ENCODE data around the gene MYB. TPM values are rescaled to one million over a fixed set of nuclear protein-coding genes. Genes with fewer than 3 reads are reported as not detected.

Gene MYB
- total RNA-seq, 4 donors from 2014 or later: 0.18 to 4.0 (median 0.59) TPM; not detected in 1

- no peaks in the 10 kb centered on the region for H3K9me3 ChIP-seq
- no peak for TF ChIP-seq CTCF (IDR thresholded peaks at IDR 0.05)
- no peak for TF ChIP-seq POLR2A (IDR thresholded peaks at IDR 0.05)
- no peak for DNase-seq
- no peak overlapping the region for H3K27ac ChIP-seq
- intact Hi-C loops (cut with DNase I; ENCODE audit: low total_unique reads): no loop called here
- H3K36me3 ChIP-seq: no peaks in the 10 kb centered on the region
- no peaks in the 10 kb centered on the region for H3K4me1 ChIP-seq
- no peaks in the 10 kb centered on the region for H3K27me3 ChIP-seq
- no peak overlapping the region for H3K4me3 ChIP-seq
Measured at GRCh38 chr6:135225911-135226310, 44.8 kb downstream of the MYB start.

GRCh38 chr6:135226537-135226936, 45.4 kb downstream of the MYB start:
- no peaks in the 10 kb centered on the region for H3K36me3 ChIP-seq
- H3K27ac ChIP-seq: no peak overlapping the region
- no peaks in the 10 kb centered on the region for H3K9me3 ChIP-seq
- no peaks in the 10 kb centered on the region for H3K4me1 ChIP-seq
- DNase-seq: no peak
- intact Hi-C loops (cut with DNase I; ENCODE audit: low total_unique reads): no loop called here
- H3K4me3 ChIP-seq: no peak overlapping the region
- no peaks in the 10 kb centered on the region for H3K27me3 ChIP-seq
- TF ChIP-seq CTCF (IDR thresholded peaks at IDR 0.05): no peak
- TF ChIP-seq POLR2A (IDR thresholded peaks at IDR 0.05): no peak

- no peaks in the 10 kb centered on the region for H3K4me1 ChIP-seq
- intact Hi-C loops (cut with DNase I; ENCODE audit: low total_unique reads): no loop called here
- no peak overlapping the region for H3K4me3 ChIP-seq
- no peaks in the 10 kb centered on the region for H3K9me3 ChIP-seq
- no peak overlapping the region for H3K27ac ChIP-seq
- H3K27me3 ChIP-seq: no peaks in the 10 kb centered on the region
- DNase-seq: no peak
- no peak for TF ChIP-seq CTCF (IDR thresholded peaks at IDR 0.05)
- no peak for TF ChIP-seq POLR2A (IDR thresholded peaks at IDR 0.05)
- no peaks in the 10 kb centered on the region for H3K36me3 ChIP-seq
Measured at GRCh38 chr6:135227349-135227748, 46.2 kb downstream of the MYB start.

- TF ChIP-seq POLR2A (IDR thresholded peaks at IDR 0.05): no peak
- TF ChIP-seq CTCF (IDR thresholded peaks at IDR 0.05): no peak
Measured at GRCh38 chr6:135227758-135228157, 46.6 kb downstream of the MYB start.

GRCh38 chr6:135228486-135228885, 47.4 kb downstream of the MYB start:
- Histone ChIP-seq H3K36me3 (no peaks in the 10 kb centered on the region), H3K9me3 (no peaks in the 10 kb centered on the region), H3K27ac (no peak overlapping the region), H3K4me1 (no peaks in the 10 kb centered on the region), H3K27me3 (no peaks in the 10 kb centered on the region), H3K4me3 (no peak overlapping the region)
- DNase-seq: no peak
- intact Hi-C loops (cut with DNase I; ENCODE audit: low total_unique reads): no loop called here
- TF ChIP-seq CTCF (IDR thresholded peaks at IDR 0.05): no peak
- TF ChIP-seq POLR2A (IDR thresholded peaks at IDR 0.05): no peak

More at GRCh38 chr6:135227758-135228157, 46.6 kb downstream of the MYB start:
- H3K9me3 ChIP-seq: no peaks in the 10 kb centered on the region
- H3K4me1 ChIP-seq: no peaks in the 10 kb centered on the region
- no peaks in the 10 kb centered on the region for H3K27me3 ChIP-seq
- intact Hi-C loops (cut with DNase I; ENCODE audit: low total_unique reads): no loop called here
- no peak overlapping the region for H3K27ac ChIP-seq
- H3K36me3 ChIP-seq: no peaks in the 10 kb centered on the region
- H3K4me3 ChIP-seq: no peak overlapping the region
- no peak for DNase-seq

Data from uterus (tissue), 4 donors.